OCI-LY3 (cell line): ENCODE measurements around the gene VWC2L.

Source experiments
- CTCF ChIP-seq: fragments of 200-600, 300-600 bp; sonication (generic); IDR thresholded peaks from 2 replicates; pipeline ENCODE4 v1.5.1; 2014; ENCODE audit warnings: antibody characterized with exemption, low read length, low read depth
- EZH2phosphoT487 ChIP-seq: fragments of 200-600 bp; shearing (Covaris generic); IDR thresholded peaks from 2 replicates; pipeline ENCODE4 v1.6.1; 2018; ENCODE audit warnings: antibody characterized with exemption, mixed run types, low read depth

GRCh38 chr2:214604861-214605260 lies 194.0 kb downstream of the VWC2L start:
- no peak for TF ChIP-seq CTCF
- no peak for TF ChIP-seq EZH2phosphoT487
